WTC11 (cell line): ENCODE measurements around the gene TULP3. TPM values are rescaled to one million over a fixed set of nuclear protein-coding genes. Genes with fewer than 3 reads are reported as not detected.

ENCODE experiments used
- AR ChIP-seq: fragments of 250-450 bp; sonication (Bioruptor Pico); IDR thresholded peaks from 2 replicates; pipeline ENCODE4 v1.9.0; 2021; ENCODE audit warnings: mild to moderate bottlenecking
- ARID4B ChIP-seq: sonication (generic); formaldehyde crosslinking; IDR thresholded peaks from 2 replicates; pipeline ENCODE4 v1.8.0; 2023; ENCODE audit warnings: missing genetic modification reagents, mild to moderate bottlenecking, borderline replicate concordance
- CBFB ChIP-seq: sonication (generic); formaldehyde crosslinking; IDR thresholded peaks from 2 replicates; pipeline ENCODE4 v1.8.1; 2022; ENCODE audit warnings: mild to moderate bottlenecking, low read depth, missing genetic modification reagents
- CREB1 ChIP-seq: sonication (generic); formaldehyde crosslinking; IDR thresholded peaks from 2 replicates; pipeline ENCODE4 v1.8.0; 2023; ENCODE audit warnings: mild to moderate bottlenecking, missing genetic modification reagents
- ERG ChIP-seq: fragments of 250-450 bp; sonication (Bioruptor Pico); IDR thresholded peaks from 2 replicates; pipeline ENCODE4 v1.8.0; 2021; ENCODE audit warnings: mild to moderate bottlenecking
- ETV6 ChIP-seq: sonication (generic); formaldehyde crosslinking; IDR thresholded peaks from 2 replicates; pipeline ENCODE4 v1.8.1; 2022; ENCODE audit warnings: mild to moderate bottlenecking, missing genetic modification reagents
- FOXP4 ChIP-seq: sonication (generic); formaldehyde crosslinking; IDR thresholded peaks from 2 replicates; pipeline ENCODE4 v1.8.0; 2022; ENCODE audit warnings: mild to moderate bottlenecking, missing genetic modification reagents
- GRHL2 ChIP-seq: fragments of 250-450 bp; sonication (Bioruptor Pico); IDR thresholded peaks from 2 replicates; pipeline ENCODE4 v1.8.0; 2022; ENCODE audit warnings: mild to moderate bottlenecking, moderate library complexity; ENCODE audit not compliant: insufficient replicate concordance, severe bottlenecking
- JUN ChIP-seq: sonication (generic); formaldehyde crosslinking; IDR thresholded peaks from 2 replicates; pipeline ENCODE4 v1.8.0; 2023; ENCODE audit warnings: mild to moderate bottlenecking, missing genetic modification reagents
- MAX ChIP-seq: sonication (generic); formaldehyde crosslinking; IDR thresholded peaks from 2 replicates; pipeline ENCODE4 v1.8.0; 2022; ENCODE audit warnings: mild to moderate bottlenecking, missing genetic modification reagents
- SMAD3 ChIP-seq: sonication (generic); formaldehyde crosslinking; IDR thresholded peaks from 2 replicates; pipeline ENCODE4 v1.8.0; 2022; ENCODE audit warnings: missing genetic modification reagents, mild to moderate bottlenecking, borderline replicate concordance
- TP53 ChIP-seq: sonication (generic); formaldehyde crosslinking; IDR thresholded peaks from 2 replicates; pipeline ENCODE4 v1.8.1; 2023; ENCODE audit warnings: mild to moderate bottlenecking, missing genetic modification reagents
- ZMAT4 ChIP-seq: fragments of 250-450 bp; sonication (Bioruptor Pico); IDR thresholded peaks from 2 replicates; pipeline ENCODE4 v1.9.0; 2021; ENCODE audit warnings: mild to moderate bottlenecking
- ZNF425 ChIP-seq: fragments of 250-450 bp; sonication (Bioruptor Pico); conservative IDR thresholded peaks from 2 replicates; pipeline ENCODE4 v1.9.0; 2021; ENCODE audit warnings: mild to moderate bottlenecking
- ZNF512 ChIP-seq: sonication (generic); formaldehyde crosslinking; IDR thresholded peaks from 2 replicates; pipeline ENCODE4 v1.8.1; 2022; ENCODE audit warnings: missing genetic modification reagents, borderline replicate concordance
- ZNF532 ChIP-seq: fragments of 250-450 bp; sonication (Bioruptor Pico); IDR thresholded peaks from 2 replicates; pipeline ENCODE4 v1.9.0; 2021; ENCODE audit warnings: mild to moderate bottlenecking, borderline replicate concordance
- total RNA-seq: library from RNA; stranded (reverse); gene quantifications from 3 replicates; pipeline ENCODE4 v1.2.3, GENCODE V29; 2021

Gene TULP3
- total RNA-seq, 1 experiment from 2014 or later = 17.4 TPM

GRCh38 chr12:2959505-2960389 lies 69.1 kb downstream of the TULP3 start (continued):
- 0 out of 2 replicates have a peak, but pooled peaks have one; percentile 33 for TF ChIP-seq ARID4B (CRISPR knock-in tag)
- TF ChIP-seq SMAD3 (CRISPR knock-in tag) = no peak
- no peak for TF ChIP-seq JUN
- TF ChIP-seq AR (CRISPR knock-in tag) = no peak
- no peak for TF ChIP-seq ETV6 (CRISPR knock-in tag)
- 0 out of 2 replicates have a peak, but pooled peaks have one; percentile 59 for TF ChIP-seq CREB1
- 0 out of 2 replicates have a peak, but pooled peaks have one; percentile 24 for TF ChIP-seq CBFB
- no peak for TF ChIP-seq ERG (CRISPR knock-in tag)
- no peak for TF ChIP-seq ZMAT4 (CRISPR knock-in tag)
- no peak for TF ChIP-seq ZNF532 (CRISPR knock-in tag)
- no peak for TF ChIP-seq ZNF425 (CRISPR knock-in tag)
- peak; percentile 43; the same call in 1 of the 2 replicates for TF ChIP-seq FOXP4 (CRISPR knock-in tag)
- no peak for TF ChIP-seq ZNF512 (CRISPR knock-in tag)
- TF ChIP-seq GRHL2 (CRISPR knock-in tag) = no peak
- no peak for TF ChIP-seq TP53 (CRISPR knock-in tag)
- TF ChIP-seq MAX = peak; percentile 83
